GM18951 (cell line): ENCODE measurements around the gene SRBD1.

Experiments
- POLR2A ChIP-seq: IDR thresholded peaks from 4 replicates; pipeline ENCODE4 v1.6.1; 2011; ENCODE audit warnings: mild to moderate bottlenecking; ENCODE audit not compliant: insufficient read length, insufficient read depth; ENCODE audit errors: extremely low read depth
- in situ Hi-C: fragments of 300-500 bp; cut with MboI; formaldehyde crosslinking; loops from one replicate; pipeline ENCODE4 v1.12.0; 2022; ENCODE audit warnings: low sequenced_read_pairs, mixed read lengths, inconsistent platforms; ENCODE audit not compliant: unreplicated experiment

Gene SRBD1

DNA sequence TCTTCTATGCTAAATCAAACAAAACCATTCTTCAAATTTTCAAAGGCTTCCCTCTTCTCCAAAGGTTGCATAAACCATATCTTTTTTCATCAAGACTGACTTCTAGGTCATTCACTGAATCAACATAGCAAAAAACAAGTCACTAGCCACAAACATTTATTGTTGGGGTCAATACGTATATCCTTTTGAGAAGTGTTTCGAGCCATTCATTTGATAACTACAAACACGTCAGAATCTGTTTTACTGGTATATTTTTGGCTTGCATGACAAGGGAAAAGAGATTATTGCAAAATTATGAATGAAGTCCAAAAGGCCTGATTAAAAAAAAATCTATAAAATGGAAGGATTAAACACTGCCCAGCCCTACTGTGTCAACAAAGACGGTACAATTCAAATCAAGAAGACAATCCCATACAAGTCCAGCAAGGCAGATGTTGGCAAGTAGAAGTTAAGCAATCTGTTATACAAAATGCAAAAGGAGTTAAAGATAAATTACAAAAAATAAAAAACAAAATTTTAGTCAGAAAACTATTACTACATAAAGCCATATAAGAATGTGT lies 222.4 kb downstream of the SRBD1 start:
- in situ Hi-C loops, result no loop called here
- TF ChIP-seq POLR2A, result no peak

DNA sequence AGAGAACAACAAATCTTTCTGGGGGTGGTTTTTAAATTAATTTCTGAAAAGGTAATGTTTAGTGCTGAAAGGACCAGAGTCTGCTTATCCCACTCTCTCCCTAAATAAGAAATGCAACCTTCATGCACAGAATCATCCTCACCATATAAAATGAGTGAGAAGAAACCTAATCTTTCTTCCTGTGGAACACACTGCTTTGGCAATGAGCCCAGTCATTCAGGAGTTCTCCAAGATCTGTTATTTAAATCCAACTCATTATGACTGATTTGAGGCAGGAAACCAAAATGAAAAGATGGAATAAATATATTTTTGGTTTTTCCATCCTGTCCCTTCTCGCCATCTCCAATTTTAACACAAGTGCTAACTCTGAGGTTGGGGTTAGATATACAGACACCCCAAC lies 228.3 kb downstream of the SRBD1 start:
- TF ChIP-seq POLR2A, result no peak

DNA sequence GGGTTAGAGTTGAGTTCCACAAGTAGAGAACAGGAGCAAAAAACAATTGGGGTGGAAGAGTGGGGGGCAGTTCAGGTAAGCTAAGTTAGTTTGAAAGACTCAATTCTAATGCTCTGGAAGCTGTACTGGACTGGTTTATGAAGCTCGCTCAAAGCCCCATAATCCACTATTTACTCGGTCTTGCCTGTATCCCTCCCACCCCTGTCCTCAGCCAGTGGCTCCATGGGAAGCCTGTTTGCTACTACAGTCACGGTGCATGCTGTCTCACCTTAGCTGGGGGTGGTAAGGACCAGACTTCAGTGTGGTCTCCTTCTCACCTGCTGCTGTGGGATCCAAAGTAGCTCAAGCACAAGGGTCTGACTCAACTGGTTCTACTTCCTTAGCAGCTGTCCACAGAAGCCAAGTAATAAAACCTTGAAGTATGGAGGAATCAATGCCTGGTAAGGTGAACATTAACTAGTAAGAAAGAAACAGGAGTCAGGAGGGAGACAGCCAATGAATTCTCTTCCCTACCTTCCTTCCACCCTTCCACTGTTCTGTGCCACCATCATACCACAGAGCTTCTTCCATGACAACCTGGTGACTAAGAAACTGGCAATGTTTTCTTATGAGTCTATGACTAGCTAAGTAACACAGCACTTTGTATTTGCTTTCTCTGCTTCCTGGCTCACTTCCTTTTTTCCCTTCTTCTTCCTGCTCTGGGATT lies 230.8 kb downstream of the SRBD1 start:
- in situ Hi-C loops, result no loop called here

More for the DNA sequence above, 228.3 kb downstream of the SRBD1 start:
- in situ Hi-C loops, result no loop called here

DNA sequence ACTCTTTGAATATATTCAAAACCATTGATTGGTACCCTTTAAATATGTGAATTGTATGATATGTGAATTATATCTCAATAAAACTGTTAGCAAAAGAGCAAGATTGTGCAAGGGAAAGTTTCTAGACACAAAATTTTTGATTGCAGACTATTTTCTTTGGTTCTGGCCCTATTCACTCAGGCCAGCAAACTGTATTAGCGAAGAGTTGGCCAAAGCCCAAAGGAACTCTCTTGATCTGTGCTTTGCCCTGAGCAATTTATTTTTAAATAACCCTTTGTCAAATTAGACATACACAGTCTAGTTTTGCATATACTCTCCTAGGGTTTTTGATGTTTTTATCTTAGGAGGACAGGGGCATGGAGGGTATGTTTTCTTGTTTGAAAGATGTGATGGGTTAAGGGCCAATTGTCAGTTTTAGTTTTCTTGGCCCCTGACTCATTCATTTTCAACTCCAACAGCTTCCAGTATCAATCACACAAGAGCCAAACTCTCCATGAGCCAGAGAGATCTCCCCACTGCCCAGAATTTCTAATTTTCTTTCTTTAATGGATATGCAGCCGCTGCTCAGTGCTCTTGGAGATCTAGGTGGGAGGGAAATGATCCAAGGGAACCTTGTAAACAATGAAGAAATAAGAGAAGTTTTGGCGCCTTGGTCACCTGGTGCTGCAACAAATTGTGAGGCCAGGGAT lies 231.5 kb downstream of the SRBD1 start:
- no peak for TF ChIP-seq POLR2A
- in situ Hi-C loops, result no loop called here

More for the DNA sequence above, 230.8 kb downstream of the SRBD1 start:
- no peak for TF ChIP-seq POLR2A

DNA sequence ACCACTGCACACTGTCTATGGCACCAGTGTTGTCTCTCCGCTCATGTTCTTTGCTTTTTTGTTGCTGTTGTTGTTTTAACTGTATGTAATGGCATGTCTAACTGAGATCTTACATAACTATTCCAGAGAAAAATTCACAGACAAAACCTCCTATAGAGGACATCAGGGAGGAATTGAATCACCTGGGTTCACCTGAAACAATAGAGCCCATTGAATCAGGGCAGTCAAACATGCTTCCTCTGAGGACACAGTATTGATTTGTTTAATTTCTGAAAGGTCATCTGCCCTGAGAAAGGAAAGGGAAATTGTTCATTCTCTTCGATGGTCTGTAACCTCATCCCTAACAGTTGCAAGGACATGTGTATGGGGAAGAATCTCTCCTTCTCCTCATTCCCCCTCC lies 237.5 kb downstream of the SRBD1 start:
- in situ Hi-C loops, result no loop called here
- TF ChIP-seq POLR2A, result no peak

DNA sequence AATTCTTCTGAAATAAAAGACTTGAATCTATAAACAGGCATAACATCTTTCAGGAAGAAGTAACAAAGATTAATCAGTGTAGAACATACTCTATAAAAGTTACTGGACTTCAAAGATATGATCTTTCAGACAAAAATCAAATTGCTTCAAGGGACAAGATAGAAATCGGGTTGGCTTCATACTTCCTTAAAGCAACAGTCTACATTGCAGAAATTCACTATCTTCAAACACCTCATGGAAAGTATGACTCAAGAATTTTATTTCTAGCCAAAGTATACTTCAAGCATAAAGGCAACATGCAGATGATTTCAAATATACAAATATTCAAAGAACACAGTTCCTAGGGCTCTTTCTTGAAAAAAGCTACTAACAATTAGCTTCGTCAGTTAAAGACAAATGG lies 240.7 kb downstream of the SRBD1 start:
- TF ChIP-seq POLR2A, result no peak
- in situ Hi-C loops, result no loop called here

DNA sequence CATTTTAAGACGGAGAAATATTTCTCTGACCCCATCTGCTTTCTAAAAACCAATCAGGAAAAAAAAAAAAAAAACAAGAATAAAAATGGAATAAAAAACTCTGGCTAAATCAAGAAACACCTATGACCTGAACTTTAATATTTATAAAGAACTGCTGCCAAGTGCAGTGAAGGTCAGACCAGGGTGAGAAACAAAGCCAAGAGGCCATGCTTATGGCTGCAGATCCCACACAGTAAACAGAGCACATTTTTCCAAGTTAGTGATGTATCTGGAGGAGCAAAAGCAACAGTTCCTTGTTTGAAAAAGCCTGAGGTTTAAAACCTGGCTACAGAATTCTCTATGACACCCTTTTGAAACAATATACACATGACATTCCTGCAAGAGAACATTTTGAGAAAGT lies 242.3 kb downstream of the SRBD1 start:
- no peak for TF ChIP-seq POLR2A
- in situ Hi-C loops, result no loop called here

DNA sequence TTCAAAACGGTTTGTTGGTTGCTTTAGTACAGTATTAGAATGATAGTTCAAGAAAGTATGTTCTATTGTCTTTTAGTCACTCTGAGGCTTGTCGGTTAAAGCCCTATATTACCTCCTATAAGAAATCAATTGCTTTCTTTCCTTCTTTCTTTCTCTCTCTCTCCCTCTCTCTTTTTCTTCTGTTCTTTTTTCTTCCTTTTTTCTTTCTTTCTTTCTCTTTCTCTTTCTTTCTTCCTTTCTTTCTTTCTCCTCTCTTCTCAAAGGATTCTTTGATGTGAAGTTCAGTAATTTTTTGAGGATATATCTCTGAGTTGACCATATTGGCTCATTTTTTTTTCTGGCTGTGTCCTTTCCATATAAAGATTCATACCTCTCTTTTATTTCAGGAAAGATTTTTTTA lies 249.4 kb downstream of the SRBD1 start:
- no peak for TF ChIP-seq POLR2A
- in situ Hi-C loops, result no loop called here

DNA sequence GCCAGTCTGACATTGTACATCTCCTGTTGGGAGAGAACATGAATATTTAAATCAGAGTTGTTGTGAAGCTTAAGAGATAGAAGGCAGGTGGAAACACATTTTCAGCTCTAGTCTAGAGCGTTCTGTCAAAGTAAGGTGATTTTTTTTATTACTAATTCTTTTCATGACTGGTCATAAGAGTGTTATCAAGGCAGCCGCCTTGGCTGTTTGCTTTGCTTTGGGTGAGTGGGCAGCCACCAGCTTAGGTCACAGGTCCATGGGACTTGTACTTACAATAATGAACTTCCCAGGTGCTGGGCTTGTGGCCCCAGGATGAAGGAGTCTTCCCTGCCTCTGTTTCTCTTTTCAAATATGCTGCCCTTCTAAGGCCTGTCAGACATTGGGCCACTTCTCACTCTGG lies 256.3 kb downstream of the SRBD1 start:
- in situ Hi-C loops, result no loop called here
- no peak for TF ChIP-seq POLR2A

DNA sequence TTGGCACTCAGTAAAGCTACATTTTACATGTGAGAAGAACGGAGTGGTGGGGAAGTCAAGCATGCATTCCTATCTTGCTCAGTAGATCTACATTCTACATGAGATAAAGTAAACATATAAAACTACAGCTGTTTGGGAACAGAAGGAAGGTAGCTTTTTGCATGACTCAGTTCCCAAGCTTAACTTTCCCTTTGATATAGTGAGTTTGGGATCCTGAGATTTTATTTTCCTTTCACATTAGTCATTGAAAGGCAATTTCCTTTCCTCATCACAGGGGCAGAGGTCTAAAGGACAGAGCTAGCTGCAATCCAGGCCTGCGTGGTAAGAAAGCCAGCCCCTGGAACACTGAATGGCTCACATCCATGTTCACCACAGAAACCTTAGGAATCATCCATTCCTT lies 257.2 kb downstream of the SRBD1 start:
- TF ChIP-seq POLR2A, result no peak
- in situ Hi-C loops, result no loop called here

DNA sequence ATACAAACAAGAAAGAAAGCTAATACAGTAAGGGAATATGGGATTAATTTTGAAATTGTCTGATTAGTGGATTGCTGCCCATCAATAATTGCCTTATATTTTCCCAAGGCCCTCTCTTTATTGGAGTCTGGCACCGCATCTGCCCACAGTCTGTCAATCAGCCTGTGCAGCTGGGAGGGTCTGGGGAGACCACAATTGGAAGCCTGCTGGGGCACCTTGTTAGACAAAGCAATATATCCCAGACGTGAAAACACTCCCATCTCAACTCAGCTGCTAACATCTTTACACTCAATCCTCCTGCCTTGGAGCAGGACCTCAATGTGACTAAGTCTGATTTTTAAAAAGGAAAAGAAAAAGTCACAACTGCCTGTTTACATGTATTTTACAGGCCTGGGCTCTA lies 258.6 kb downstream of the SRBD1 start:
- TF ChIP-seq POLR2A, result no peak

DNA sequence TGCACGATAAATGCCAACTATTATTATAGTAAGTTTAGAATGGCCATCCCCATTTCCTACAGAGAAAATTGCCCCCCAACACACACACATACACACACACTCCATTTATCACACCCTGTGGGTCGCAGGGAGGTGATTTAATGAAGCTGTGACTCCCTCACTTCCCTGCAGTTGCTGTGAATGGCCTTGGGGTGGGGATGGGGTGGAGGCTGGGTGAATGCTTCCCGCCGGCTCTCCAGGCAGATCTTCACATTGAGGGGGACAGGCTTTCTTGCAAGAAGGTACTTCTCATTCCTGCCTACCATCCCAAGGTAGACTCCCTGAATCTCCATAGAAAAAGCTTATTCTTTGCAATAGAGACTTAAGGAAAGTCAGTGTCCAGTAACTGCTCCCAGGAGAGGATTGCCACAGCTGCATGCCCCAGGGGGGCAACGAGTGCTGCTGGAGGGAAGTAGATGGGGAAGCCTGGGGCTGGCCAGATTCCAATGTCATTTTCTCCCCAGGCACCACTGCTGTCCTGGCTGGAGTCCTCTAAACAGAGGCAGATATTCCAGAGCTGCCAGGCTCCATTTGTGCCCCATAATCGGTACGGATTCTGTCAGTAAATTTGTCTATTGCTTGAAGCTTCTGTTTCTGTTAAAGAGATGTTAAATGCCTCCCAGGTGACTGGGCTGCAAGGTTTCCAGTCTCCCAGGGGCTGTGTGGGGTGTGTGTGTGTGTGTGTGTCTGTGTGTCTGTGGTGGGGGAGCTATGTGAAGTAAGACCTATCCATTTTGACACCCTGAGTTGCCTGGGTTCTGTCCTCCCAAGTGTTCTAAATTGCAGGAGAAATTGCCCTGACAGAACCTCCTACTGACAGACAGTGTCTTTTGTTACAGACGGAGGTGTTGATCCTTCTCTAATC lies 265.5 kb downstream of the SRBD1 start:
- TF ChIP-seq POLR2A, result no peak

More for the DNA sequence above, 258.6 kb downstream of the SRBD1 start:
- in situ Hi-C loops, result no loop called here

DNA sequence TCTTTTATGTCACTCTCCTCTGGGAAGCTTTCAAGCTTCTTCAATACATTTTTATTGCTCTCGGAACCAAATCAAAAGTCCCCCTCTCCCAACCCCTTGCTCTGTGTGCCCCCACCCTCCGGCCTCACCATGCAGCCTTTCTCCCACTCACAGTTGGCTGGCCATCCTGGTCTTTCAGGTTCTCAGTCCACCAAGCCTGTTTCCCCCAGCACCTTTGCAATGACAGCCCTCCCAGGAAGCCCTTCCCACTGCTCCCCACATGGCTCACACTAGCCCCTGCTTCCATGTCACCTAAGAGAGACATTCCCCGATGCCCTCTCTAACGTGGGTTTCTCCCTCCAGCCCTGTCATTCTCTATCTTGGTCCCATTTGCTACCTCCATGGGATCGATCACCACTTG lies 266.6 kb downstream of the SRBD1 start:
- no peak for TF ChIP-seq POLR2A
- in situ Hi-C loops, result no loop called here

More for the DNA sequence above, 265.5 kb downstream of the SRBD1 start:
- in situ Hi-C loops, result no loop called here
